ENCODE measurements around the gene NR2C2. TPM values are rescaled to one million over a fixed set of nuclear protein-coding genes. Genes with fewer than 3 reads are reported as not detected.
A peak's percentile ranks its signal among the peaks of the same experiment; 100 is the strongest.

The NR2C2 gene
- total and polyA plus RNA-seq, 10 of the 15 experiments (the other 5 are each of a cell fraction or from before 2014, with no cell fraction given): 2.7 to 30.3 (median 18.3) TPM

GRCh38 chr3:15043408-15044171, 96.2 kb downstream of the NR2C2 start:
- DNase-seq (ENCODE audit: low read depth, low spot score) (no peak), ATAC-seq (no peak), FAIRE-seq (peak; percentile 75)
- H3K9me3 ChIP-seq (replicated peaks; ENCODE audit: control insufficient read depth, insufficient read depth, low read length): no peaks in the 10 kb centered on the region
- H3K4me2 ChIP-seq (ENCODE audit: control insufficient read depth, insufficient read depth): no peak overlapping the region
- H3K79me2 ChIP-seq (ENCODE audit: control insufficient read depth, insufficient read depth, low read length): no peaks in the 10 kb centered on the region
- no peak overlapping the region for H2AFZ ChIP-seq (ENCODE audit: control insufficient read depth, low read depth, low read length)
- TF ChIP-seq USF1 (IDR thresholded peaks at IDR 0.05; ENCODE audit: borderline replicate concordance, extremely low read length, insufficient read depth, low read depth, low read length) (no peak), ZZZ3 (IDR thresholded peaks at IDR 0.05; ENCODE audit: control insufficient read depth, insufficient read length, low read depth) (no peak), POLR2AphosphoS5 (IDR thresholded peaks at IDR 0.05; ENCODE audit: low read length) (no peak), MTA3 (IDR thresholded peaks at IDR 0.05; ENCODE audit: borderline replicate concordance, low read length) (no peak), CBFB (IDR thresholded peaks at IDR 0.05; ENCODE audit: low read depth) (no peak), SKIL (IDR thresholded peaks at IDR 0.05; ENCODE audit: low read depth, poor library complexity, severe bottlenecking) (no peak), POLR2AphosphoS2 (IDR thresholded peaks at IDR 0.05; ENCODE audit: low read depth, low read length) (no peak), BRCA1 (IDR thresholded peaks at IDR 0.05; ENCODE audit: low read depth, low read length) (no peak), ZBED1 (IDR thresholded peaks at IDR 0.05; ENCODE audit: borderline replicate concordance) (no peak), WRNIP1 (IDR thresholded peaks at IDR 0.05; ENCODE audit: borderline replicate concordance, low read depth, low read length) (no peak), IKZF2 (IDR thresholded peaks at IDR 0.05) (no peak), ZBTB11 (CRISPR knock-in tag; IDR thresholded peaks at IDR 0.05) (no peak), MTA2 (IDR thresholded peaks at IDR 0.05; ENCODE audit: low read depth) (no peak), PAX8 (IDR thresholded peaks at IDR 0.05) (no peak), FOXK2 (IDR thresholded peaks at IDR 0.05) (no peak), ATF3 (IDR thresholded peaks at IDR 0.05; ENCODE audit: borderline replicate concordance, extremely low read depth, low read depth, low read length) (no peak), SMAD1 (IDR thresholded peaks at IDR 0.05; ENCODE audit: low read depth, partially characterized antibody) (no peak)
- WGBS (ENCODE audit: insufficient coverage, insufficient replicate concordance, low lambda C conversion rate, missing lambda C conversion rate): 83% methylated on average over 11 of the region's 11 CpGs
- intact Hi-C loops (cut with micrococcal nuclease; ENCODE audit: unreplicated experiment): no loop called here
- no peak overlapping the region for H3K27ac ChIP-seq (ENCODE audit: control insufficient read depth, insufficient read depth)
- no peaks in the 10 kb centered on the region for H4K20me1 ChIP-seq (ENCODE audit: control insufficient read depth, insufficient read depth)
- BruUV-seq (replicated peaks): no TSS peak
- no peaks in the 10 kb centered on the region for H3K27me3 ChIP-seq (replicated peaks in 1 of 2; ENCODE audit: control insufficient read depth in 2 of 2, insufficient read depth in 2 of 2, low read length in 1 of 2)
- H3K4me3 ChIP-seq: no peak overlapping the region
- ChIA-PET SMC1A (ENCODE audit: uncharacterized antibody, unreplicated experiment) (interaction anchor here (1.1 kb wide), 1 partner anchor 7 kb away, joined by 3 read pairs; no protein-coding TSS in a partner anchor), CTCF (interaction anchor here (1.0 to 1.1 kb wide), 2 partner anchors 8 to 85 kb away, joined by 3 read pairs; no protein-coding TSS in a partner anchor), RAD21 (ENCODE audit: unreplicated experiment) (no interaction called here), POLR2A (no interaction called here)
- in situ Hi-C loops (cut with MboI): no loop called here
- peaks cover 9% of the 10 kb centered on the region for H3K4me1 ChIP-seq (ENCODE audit: control insufficient read depth, insufficient read depth, low read length)
- peaks cover 29 to 72% of the 10 kb centered on the region in 2 experiments for H3K36me3 ChIP-seq (ENCODE audit: control insufficient read depth in 2 of 2, insufficient read depth in 2 of 2, low read length in 1 of 2)
- H3K9ac ChIP-seq (ENCODE audit: control insufficient read depth, insufficient read depth, low read length): no peak overlapping the region
